ENCODE measurements around the gene AIG1. TPM values are rescaled to one million over a fixed set of nuclear protein-coding genes. Genes with fewer than 3 reads are reported as not detected.

Gene AIG1
- total RNA-seq, 4 donors from 2014 or later, result 40.7 to 56.4 (median 43.6) TPM

GRCh38 chr6:143024977-143025376 lies 35.7 kb upstream of the AIG1 start:
- TF ChIP-seq CTCF (IDR thresholded peaks at IDR 0.05; ENCODE audit: low read depth), result no peak

- no peak for TF ChIP-seq CTCF (IDR thresholded peaks at IDR 0.05; ENCODE audit: low read depth)
These were observed 33.8 kb upstream of the AIG1 start for GRCh38 chr6:143026696-143027449.

GRCh38 chr6:143034689-143035334 lies 25.9 kb upstream of the AIG1 start:
- TF ChIP-seq CTCF (IDR thresholded peaks at IDR 0.05; ENCODE audit: low read depth), result no peak

- no peak for TF ChIP-seq CTCF (IDR thresholded peaks at IDR 0.05; ENCODE audit: low read depth)
These were observed 23.2 kb upstream of the AIG1 start for GRCh38 chr6:143037470-143037869.

- no peak for TF ChIP-seq CTCF (IDR thresholded peaks at IDR 0.05; ENCODE audit: low read depth)
These were observed 21.9 kb upstream of the AIG1 start for GRCh38 chr6:143038833-143039232.

- TF ChIP-seq CTCF (IDR thresholded peaks at IDR 0.05; ENCODE audit: low read depth), result no peak
These were observed 21.1 kb upstream of the AIG1 start for GRCh38 chr6:143039548-143039947.

GRCh38 chr6:143040018-143040417 lies 20.7 kb upstream of the AIG1 start:
- TF ChIP-seq CTCF (IDR thresholded peaks at IDR 0.05; ENCODE audit: low read depth), result no peak
